HL-60 (cell line): Measurements from ENCODE around the gene MARF1.

ENCODE experiments used
- DNase-seq, 2 experiments: peaks; one replicate each; pipeline ENCODE4 v3.0.0-alpha.2; 2010 to 2020; ENCODE audit warnings: low read depth in 1 of 2, low spot score in 1 of 2
- H3K27ac ChIP-seq: fragments of 250-450 bp; sonication (Bioruptor Pico); replicated peaks from 2 replicates; pipeline ENCODE4 v1.5.1; 2020; ENCODE audit warnings: mild to moderate bottlenecking, moderate library complexity
- H3K27me3 ChIP-seq: fragments of 250-450 bp; sonication (Bioruptor Pico); 2 replicates; pipeline ENCODE4 v1.5.1; 2021; ENCODE audit warnings: mild to moderate bottlenecking, moderate library complexity; ENCODE audit not compliant: insufficient read depth, poor library complexity, severe bottlenecking
- H3K4me3 ChIP-seq: replicated peaks from 2 replicates; pipeline ENCODE4 v1.5.1; 2011; ENCODE audit warnings: mild to moderate bottlenecking, control low read depth, low read length; ENCODE audit not compliant: insufficient read depth
- CTCF ChIP-seq: IDR thresholded peaks from one replicate; pipeline ENCODE4 v1.5.1; 2011; ENCODE audit warnings: low read length, control low read depth, inconsistent platforms; ENCODE audit not compliant: insufficient read depth
- GABPA ChIP-seq: IDR thresholded peaks from 2 replicates; pipeline ENCODE4 v1.6.1; 2012; ENCODE audit warnings: low read depth
- POLR2AphosphoS5 ChIP-seq: IDR thresholded peaks from 2 replicates; pipeline ENCODE4 v1.6.1; 2012; ENCODE audit warnings: low read depth
- REST ChIP-seq: IDR thresholded peaks from 2 replicates; pipeline ENCODE4 v1.6.1; 2012; ENCODE audit warnings: low read depth; ENCODE audit not compliant: insufficient replicate concordance
- SPI1 ChIP-seq: IDR thresholded peaks from 2 replicates; pipeline ENCODE4 v1.6.1; 2012; ENCODE audit warnings: low read depth, mild to moderate bottlenecking, borderline replicate concordance

MARF1 gene

GRCh38 chr16:15682105-15682570 is 39.2 kb upstream of the MARF1 start:
- H3K27me3 ChIP-seq, result no peaks in the 10 kb centered on the region
- H3K27ac ChIP-seq, result peak overlapping the region; percentile 48
- peak; percentile 75 for TF ChIP-seq CTCF
- TF ChIP-seq SPI1, result no peak
- peak; percentile 64 to 73 for DNase-seq
- H3K4me3 ChIP-seq, result no peak overlapping the region

- TF ChIP-seq POLR2AphosphoS5, result no peak
- Histone ChIP-seq H3K27me3 (no peaks in the 10 kb centered on the region), H3K27ac (no peak overlapping the region), H3K4me3 (no peak overlapping the region)
- DNase-seq, result no peak
Measured at GRCh38 chr16:15677447-15677846, 34.5 kb upstream of the MARF1 start.

GRCh38 chr16:15676506-15676905 is 33.6 kb upstream of the MARF1 start:
- no peak for TF ChIP-seq GABPA
- TF ChIP-seq POLR2AphosphoS5, result no peak
- no peak for TF ChIP-seq SPI1
- no peak for TF ChIP-seq CTCF
- no peak for TF ChIP-seq REST
- Histone ChIP-seq H3K4me3 (no peak overlapping the region), H3K27ac (no peak overlapping the region), H3K27me3 (no peaks in the 10 kb centered on the region)
- no peak for DNase-seq

GRCh38 chr16:15674571-15674970 is 31.6 kb upstream of the MARF1 start:
- no peak overlapping the region for H3K4me3 ChIP-seq
- DNase-seq, result no peak
- H3K27me3 ChIP-seq, result no peaks in the 10 kb centered on the region
- H3K27ac ChIP-seq, result peak overlapping the region; percentile 94; the same call in 1 of the 2 replicates
- no peak for TF ChIP-seq POLR2AphosphoS5
- no peak for TF ChIP-seq REST
- no peak for TF ChIP-seq GABPA
- no peak for TF ChIP-seq CTCF
- no peak for TF ChIP-seq SPI1
